NB4 (cell line): ENCODE measurements around the gene HECTD3.
A peak's percentile ranks its signal among the peaks of the same experiment; 100 is the strongest.

ENCODE experiments used
- DNase-seq: peaks from one replicate; pipeline ENCODE4 v3.0.0; 2010; ENCODE audit warnings: low read depth
- H3K4me3 ChIP-seq: one replicate; pipeline ENCODE4 v1.5.1; 2011; ENCODE audit warnings: mild to moderate bottlenecking, low read depth, low read length, moderate library complexity
- CTCF ChIP-seq: IDR thresholded peaks from one replicate; pipeline ENCODE4 v1.5.1; 2012; ENCODE audit warnings: low read depth, low read length
- MAX ChIP-seq: IDR thresholded peaks from 2 replicates; pipeline ENCODE4 v1.6.1; 2011; ENCODE audit warnings: low read depth, low read length
- MYC ChIP-seq: IDR thresholded peaks from 2 replicates; pipeline ENCODE4 v1.6.1; 2011; ENCODE audit warnings: low read depth, low read length
- POLR2A ChIP-seq: IDR thresholded peaks from 2 replicates; pipeline ENCODE4 v1.6.1; 2011; ENCODE audit warnings: mild to moderate bottlenecking; ENCODE audit not compliant: insufficient read length; ENCODE audit errors: extremely low read depth

HECTD3 gene

GRCh38 chr1:45014321-45015028 lies 3.4 kb upstream of the HECTD3 start:
- peak; percentile 85 for DNase-seq
- TF ChIP-seq POLR2A, result no peak
- TF ChIP-seq MAX, result no peak
- TF ChIP-seq CTCF, result peak; percentile 87
- TF ChIP-seq MYC, result no peak
- no peak overlapping the region for H3K4me3 ChIP-seq

GRCh38 chr1:45013551-45014209 lies 2.6 kb upstream of the HECTD3 start:
- no peak overlapping the region for H3K4me3 ChIP-seq
- TF ChIP-seq CTCF (no peak), POLR2A (no peak), MAX (no peak), MYC (no peak)
- DNase-seq, result no peak

- DNase-seq, result peak; percentile 52
- TF ChIP-seq POLR2A, result no peak
- TF ChIP-seq CTCF, result no peak
- peak overlapping the region; percentile 95 for H3K4me3 ChIP-seq
Observed at GRCh38 chr1:45012639-45013278, 1.6 kb upstream of the HECTD3 start.

- TF ChIP-seq MAX (peak; percentile 77), POLR2A (peak; percentile 61), MYC (peak; percentile 63), CTCF (no peak)
- H3K4me3 ChIP-seq, result peak within 1 kb of the TSS; percentile 95
- DNase-seq, result peak; percentile 96
Observed at GRCh38 chr1:45011837-45012638, 914 bp upstream of the HECTD3 start, which contains the start of gene UROD. TSS of gene UROD (plus strand) at chr1:45012254. CDS start at chr1:45012266, 12 bp downstream.

GRCh38 chr1:45009956-45010854 lies 919 bp downstream of the HECTD3 start:
- DNase-seq, result peak; percentile 19
- H3K4me3 ChIP-seq, result peak overlapping the region; percentile 76
- no peak for TF ChIP-seq MAX
- no peak for TF ChIP-seq POLR2A
- no peak for TF ChIP-seq MYC
- TF ChIP-seq CTCF, result no peak
